Measurements from ENCODE around the gene IL4R. TPM values are rescaled to one million over a fixed set of nuclear protein-coding genes. Genes with fewer than 3 reads are reported as not detected.

Gene IL4R
- total and polyA plus RNA-seq, 10 of the 15 experiments (the other 5 are each of a cell fraction or from before 2014, with no cell fraction given), result 2.6 to 70.4 (median 36.6) TPM

- TF ChIP-seq MEF2B (IDR thresholded peaks at IDR 0.05; ENCODE audit: partially characterized antibody, poor library complexity, severe bottlenecking), result no peak
- no peak; the same call in 1 of the 2 replicates for TF ChIP-seq BMI1 (IDR thresholded peaks at IDR 0.05; ENCODE audit: borderline replicate concordance)
- no peak for TF ChIP-seq ZNF274 (IDR thresholded peaks at IDR 0.05; ENCODE audit: insufficient read depth, insufficient read length)
- peak; percentile 91 for TF ChIP-seq ZBTB40 (IDR thresholded peaks at IDR 0.05; ENCODE audit: borderline replicate concordance)
- peak; percentile 48; the same call in 1 of the 2 replicates for TF ChIP-seq ZBED1 (IDR thresholded peaks at IDR 0.05; ENCODE audit: borderline replicate concordance)
- TF ChIP-seq GABPA (IDR thresholded peaks at IDR 0.05; ENCODE audit: low read depth), result peak; percentile 92
- TF ChIP-seq USF1 (IDR thresholded peaks at IDR 0.05; ENCODE audit: borderline replicate concordance, extremely low read length, insufficient read depth, low read depth, low read length), result no peak
- TF ChIP-seq SUZ12 (IDR thresholded peaks at IDR 0.05; ENCODE audit: unreplicated experiment), result no peak
- no peak for TF ChIP-seq E2F8 (IDR thresholded peaks at IDR 0.05; ENCODE audit: low read depth, partially characterized antibody)
- TF ChIP-seq CEBPB (IDR thresholded peaks at IDR 0.05; ENCODE audit: borderline replicate concordance in 1 of 2, low read depth in 2 of 2, low read length in 2 of 2), result no peak
- TF ChIP-seq ZNF24 (IDR thresholded peaks at IDR 0.05), result no peak
- TF ChIP-seq SIX5 (IDR thresholded peaks at IDR 0.05; ENCODE audit: low read depth, low read length, severe bottlenecking), result no peak
- TF ChIP-seq MXI1 (IDR thresholded peaks at IDR 0.05; ENCODE audit: low read depth, low read length), result peak; percentile 10
- peak; percentile 80; the same call in 1 of the 2 replicates for TF ChIP-seq POLR2AphosphoS2 (IDR thresholded peaks at IDR 0.05; ENCODE audit: low read depth, low read length)
- no peak for TF ChIP-seq SREBF2 (IDR thresholded peaks at IDR 0.05; ENCODE audit: low read length)
- 0 out of 2 replicates have a peak, but pooled peaks have one; percentile 13 for TF ChIP-seq BCL11A (IDR thresholded peaks at IDR 0.05; ENCODE audit: low read depth, low read length)
- TF ChIP-seq NFIC (IDR thresholded peaks at IDR 0.05; ENCODE audit: low read depth, low read length), result no peak
- peak; percentile 83; the same call in 2 of the 3 replicates for TF ChIP-seq POU2F2 (IDR thresholded peaks at IDR 0.05; ENCODE audit: borderline replicate concordance, low read depth, low read length)
- no peak for TF ChIP-seq STAT1 (conservative IDR thresholded peaks at IDR 0.05)
- TF ChIP-seq TAF1 (IDR thresholded peaks at IDR 0.05; ENCODE audit: borderline replicate concordance, low read depth, low read length), result peak; percentile 71; the same call in 1 of the 2 replicates
- no peak for TF ChIP-seq NR2C2 (IDR thresholded peaks at IDR 0.05; ENCODE audit: borderline replicate concordance, control insufficient read depth, insufficient read length, low read depth)
These were observed 45.1 kb upstream of the IL4R start, which contains the start of gene NSMCE1 (continued) for GRCh38 chr16:27268376-27269299.
